Mucosa of descending colon (tissue), 3 donors: ENCODE data around the gene KRI1. TPM values are rescaled to one million over a fixed set of nuclear protein-coding genes. Genes with fewer than 3 reads are reported as not detected.
"Not testable (repeated sequence)": the region's sequence is repeated elsewhere in the genome, so short reads cannot be mapped to it uniquely, and the experiment has no call there.

Source experiments
- ATAC-seq: fragments of 200-7000 bp; cut with Tn5 transposase; one replicate; pipeline ENCODE4 v1.9.1; 2020; ENCODE audit warnings: mild to moderate bottlenecking, moderate library complexity
- DNase-seq, 3 donors: peaks; one replicate each; pipeline ENCODE4 v3.0.0-alpha.2; 2020
- H3K36me3 ChIP-seq: fragments of 200-600 bp; one replicate; pipeline ENCODE4 v1.8.0; 2021; ENCODE audit warnings: low read depth, mild to moderate bottlenecking
- H3K4me1 ChIP-seq: fragments of 200-600 bp; one replicate; pipeline ENCODE4 v1.8.0; 2021; ENCODE audit warnings: low read depth, mild to moderate bottlenecking
- H3K4me3 ChIP-seq: fragments of 200-600 bp; one replicate; pipeline ENCODE4 v1.8.0; 2021; ENCODE audit warnings: mild to moderate bottlenecking
- H3K9me3 ChIP-seq: fragments of 200-600 bp; one replicate; pipeline ENCODE4 v1.8.0; 2021; ENCODE audit warnings: mild to moderate bottlenecking
- CTCF ChIP-seq: fragments of 200-600 bp; IDR thresholded peaks from one replicate; pipeline ENCODE4 v1.8.0; 2022; ENCODE audit warnings: antibody characterized with exemption, mild to moderate bottlenecking
- intact Hi-C, 2 donors: fragments of 100-400 bp; cut with DNase I in 1 of 2; cut with micrococcal nuclease in 1 of 2; formaldehyde crosslinking; loops; one replicate each; pipeline versions ENCODE4 v1.11.0 to v1.11.1; 2022; cut with DNase I, micrococcal nuclease
- total RNA-seq, 3 donors: library from RNA; stranded (reverse); fragmentation: NEBNext Ultra II Directional in 2 of 3; extraction: Animal tissue kit (Norgen Biotek cat#: 25700) in 2 of 3; gene quantifications; one replicate each; pipeline versions ENCODE4 v1.2.1 to v1.2.4, GENCODE V29; 2021 to 2023
- donor health status: DM: no; HTN: no; CAD: no; lungs with moderate emphysema.
- donor health status: DM: no; HTN: no; CAD: no.
- donor health status: DM: no; HTN: yes; CAD: no.

KRI1 gene
- total RNA-seq, 3 donors from 2014 or later: 12.0 to 23.3 (median 17.0) TPM

- intact Hi-C loops: no loop called here
- TF ChIP-seq CTCF: no peak
Observed at GRCh38 chr19:10544242-10544752, 21.5 kb downstream of the KRI1 start.

GRCh38 chr19:10543420-10544241 is 22.2 kb downstream of the KRI1 start, which contains the start of gene ATG4D:
TSS of gene ATG4D (plus strand) at chr19:10543904. CDS start at chr19:10544091, 187 bp downstream.
- Histone ChIP-seq H3K4me1 (peaks cover 14% of the 10 kb centered on the region), H3K36me3 (peaks cover 5% of the 10 kb centered on the region), H3K4me3 (peak within 1 kb of the TSS; percentile 95), H3K9me3 (no peaks in the 10 kb centered on the region)
- ATAC-seq (peak; percentile 93), DNase-seq (peak; percentile 94 to 97 (median 94))
- intact Hi-C loops: no loop called here
- no peak for TF ChIP-seq CTCF

More at GRCh38 chr19:10544242-10544752, 21.5 kb downstream of the KRI1 start:
- Histone ChIP-seq H3K4me3 (peak overlapping the region; percentile 95), H3K9me3 (no peaks in the 10 kb centered on the region), H3K4me1 (peaks cover 19% of the 10 kb centered on the region), H3K36me3 (peaks cover 10% of the 10 kb centered on the region)
- DNase-seq (peak; percentile 82 to 89 (median 82)), ATAC-seq (peak; percentile 72)

GRCh38 chr19:10543059-10543419 is 22.8 kb downstream of the KRI1 start:
- Histone ChIP-seq H3K4me1 (peaks cover 14% of the 10 kb centered on the region), H3K4me3 (no peak overlapping the region), H3K36me3 (peaks cover 5% of the 10 kb centered on the region), H3K9me3 (no peaks in the 10 kb centered on the region)
- DNase-seq: no peak
- intact Hi-C loops: no loop called here
- no peak for ATAC-seq
- no peak for TF ChIP-seq CTCF

GRCh38 chr19:10539016-10539415 is 26.8 kb downstream of the KRI1 start:
- DNase-seq, ATAC-seq, H3K4me3 ChIP-seq, H3K4me1 ChIP-seq, H3K9me3 ChIP-seq, intact Hi-C loops, H3K36me3 ChIP-seq: not testable (repeated sequence)

GRCh38 chr19:10538204-10538983 is 27.4 kb downstream of the KRI1 start:
- Histone ChIP-seq H3K9me3 (no peaks in the 10 kb centered on the region), H3K4me1 (peaks cover 7% of the 10 kb centered on the region), H3K36me3 (no peaks in the 10 kb centered on the region), H3K4me3 (no peak overlapping the region)
- no peak for TF ChIP-seq CTCF
- DNase-seq (no peak), ATAC-seq (no peak)
- intact Hi-C loops: no loop called here

- H3K9me3 ChIP-seq: no peaks in the 10 kb centered on the region
- intact Hi-C loops: no loop called here
- no peak for TF ChIP-seq CTCF
- no peak overlapping the region for H3K4me3 ChIP-seq
- H3K4me1 ChIP-seq: peaks cover 2% of the 10 kb centered on the region
- DNase-seq (no peak), ATAC-seq (no peak)
- no peaks in the 10 kb centered on the region for H3K36me3 ChIP-seq
Observed at GRCh38 chr19:10537668-10538067, 28.1 kb downstream of the KRI1 start.
